HepG2 (cell line): ENCODE data around the gene BPI. TPM values are rescaled to one million over a fixed set of nuclear protein-coding genes. Genes with fewer than 3 reads are reported as not detected.

Experiments
- ATAC-seq: fragments of 200-7000 bp; cut with Tn5 transposase; 3 replicates; pipeline ENCODE4 v1.9.1; 2020; ENCODE audit warnings: mild to moderate bottlenecking, moderate library complexity
- BruUV-seq: library from RNA; stranded (reverse); fragments of 400-500 nt; replicated peaks from 2 replicates; lab custom pipeline; 2021; lab: Mats Ljungman, UMichigan
- CTCF ChIA-PET: fragments of 300-600 bp; formaldehyde crosslinking; extraction: SDS; loops from one replicate; lab custom pipeline; 2021; ENCODE audit warnings: low total read pairs, inconsistent platforms, low intra/inter-chr PET ratio; lab: Yijun Ruan, JAX
- POLR2A ChIA-PET: fragments of 350-600 bp; sonication (Branson Sonifier 250); formaldehyde crosslinking; loops from one replicate; lab custom pipeline; 2020; ENCODE audit warnings: antibody characterized with exemption, inconsistent platforms; lab: Yijun Ruan, JAX
- DNase-seq: peaks from one replicate; pipeline ENCODE4 v3.0.0-alpha.2; 2015; ENCODE audit warnings: low spot score
- FAIRE-seq: peaks from 3 replicates; lab custom pipeline; 2011; peaks lifted over from hg19 to GRCh38; lab: Jason Lieb, UNC
- H2AFZ ChIP-seq: one replicate; pipeline ENCODE4 v1.6.1; 2011; ENCODE audit warnings: low read length, inconsistent platforms
- H3K27ac ChIP-seq: fragments of 300-600 bp; 3 replicates; pipeline ENCODE4 v1.8.0; 2011; ENCODE audit warnings: mixed run types, mild to moderate bottlenecking, mixed read lengths, low read length, inconsistent platforms; ENCODE audit not compliant: insufficient read depth; ENCODE audit errors: extremely low read length
- H3K27me3 ChIP-seq, 2 experiments: fragments of 200-600 bp in 1 of 2; 2 replicates in 1 of 2; 3 replicates in 1 of 2; pipeline versions ENCODE4 v1.6.0 to v1.8.0; 2011; ENCODE audit warnings: low read length in 2 of 2, mild to moderate bottlenecking in 2 of 2, moderate library complexity in 2 of 2, inconsistent platforms in 1 of 2; ENCODE audit not compliant: insufficient read depth in 2 of 2, control insufficient read depth in 1 of 2
- H3K36me3 ChIP-seq, 2 experiments: fragments of 200-600 bp in 1 of 2; replicated peaks in 1 of 2; 2 replicates in 1 of 2; 3 replicates in 1 of 2; pipeline versions ENCODE4 v1.5.1 to v1.8.0; 2011; ENCODE audit warnings: low read length in 2 of 2, inconsistent platforms in 1 of 2; ENCODE audit not compliant: insufficient read depth in 2 of 2, control insufficient read depth in 1 of 2
- H3K4me1 ChIP-seq: 2 replicates; pipeline ENCODE4 v1.5.1; 2012; ENCODE audit warnings: low read length, inconsistent platforms; ENCODE audit not compliant: insufficient read depth
- H3K4me2 ChIP-seq: 2 replicates; pipeline ENCODE4 v1.6.0; 2011; ENCODE audit warnings: low read depth, low read length, inconsistent platforms
- H3K4me3 ChIP-seq, 3 experiments: fragments of 200-600 bp in 1 of 3; sonication (generic), shearing (Covaris generic) in 1 of 3; replicated peaks in 1 of 3; 2 replicates each; pipeline ENCODE4 v1.5.1; 2011 to 2016; ENCODE audit warnings: low read length in 3 of 3, inconsistent platforms in 2 of 3, low read depth in 2 of 3, mild to moderate bottlenecking in 2 of 3, control low read depth in 1 of 3, mixed read lengths in 1 of 3; ENCODE audit not compliant: insufficient read depth in 1 of 3
- H3K79me2 ChIP-seq: one replicate; pipeline ENCODE4 v1.6.1; 2011; ENCODE audit warnings: low read length, inconsistent platforms; ENCODE audit not compliant: insufficient read depth
- H3K9ac ChIP-seq: 2 replicates; pipeline ENCODE4 v1.6.0; 2011; ENCODE audit warnings: mild to moderate bottlenecking, low read depth, low read length, inconsistent platforms; ENCODE audit not compliant: insufficient read depth
- H3K9me3 ChIP-seq: 2 replicates; pipeline ENCODE4 v1.5.1; 2012; ENCODE audit warnings: mild to moderate bottlenecking, low read length
- H4K20me1 ChIP-seq: 2 replicates; pipeline ENCODE4 v1.6.0; 2011; ENCODE audit warnings: inconsistent platforms, mild to moderate bottlenecking, low read length, moderate library complexity; ENCODE audit not compliant: insufficient read depth
- CEBPB ChIP-seq: IDR thresholded peaks from 2 replicates; pipeline ENCODE4 v1.6.1; 2011; ENCODE audit warnings: low read depth, low read length, improper control_type of control experiment, borderline replicate concordance
- HES4 ChIP-seq: sonication (generic); formaldehyde crosslinking; IDR thresholded peaks from 2 replicates; pipeline ENCODE4 v1.9.0; 2021; ENCODE audit warnings: mild to moderate bottlenecking, missing genetic modification reagents, borderline replicate concordance
- SUZ12 ChIP-seq: fragments of 150-350 bp; IDR thresholded peaks from 2 replicates; pipeline ENCODE4 v1.6.1; 2014; ENCODE audit warnings: low read depth, low read length
- ZMAT3 ChIP-seq: sonication (generic); formaldehyde crosslinking; conservative IDR thresholded peaks from 2 replicates; pipeline ENCODE4 v1.7.0; 2021; ENCODE audit warnings: missing genetic modification reagents
- ZMYM3 ChIP-seq: sonication (generic); formaldehyde crosslinking; IDR thresholded peaks from 2 replicates; pipeline ENCODE4 v1.5.1; 2020; ENCODE audit warnings: mild to moderate bottlenecking, missing genetic modification reagents
- ZNF629 ChIP-seq: sonication (generic); formaldehyde crosslinking; conservative IDR thresholded peaks from 2 replicates; pipeline ENCODE4 v1.5.0; 2020; ENCODE audit warnings: missing genetic modification reagents
- WGBS: methylation state at CpG from one replicate; pipeline ENCODE4 v1.1.6; 2017; ENCODE audit warnings: low lambda C conversion rate; 5-methylcytosine and 5-hydroxymethylcytosine counted together
- in situ Hi-C: cut with HindIII; loops from 2 replicates; pipeline ENCODE4 v1.10.0; 2017; ENCODE audit warnings: low pct_unique_long_range_greater_than_20kb; ENCODE audit not compliant: extremely low pct_ligation_motif_present
- intact Hi-C: fragments of 100-400 bp; cut with micrococcal nuclease; formaldehyde crosslinking; loops from one replicate; pipeline ENCODE4 v1.10.0; 2022; ENCODE audit not compliant: unreplicated experiment
- polyA plus RNA-seq, 8 experiments: library from polyadenylated mRNA; depleted of rRNA in 3 of 8; stranded (reverse) in 7 of 8; unstranded in 1 of 8; fragments of >200 nt; fragmentation: Illumina TruSeq in 4 of 8; extraction: Trizol in 4 of 8; gene quantifications; 2 replicates each; pipeline versions ENCODE4 v1.2.1 to v1.2.3, GENCODE V29; 2011 to 2016; ENCODE audit warnings: low read depth in 4 of 8, missing spikeins in 1 of 8, mixed read lengths in 1 of 8; ENCODE audit not compliant: insufficient read depth in 1 of 8
- total RNA-seq, 5 experiments: library from RNA; depleted of rRNA; stranded (reverse); fragments of >200 nt; fragmentation: Illumina TruSeq; extraction: Trizol; gene quantifications; 2 replicates each; pipeline ENCODE4 v1.2.3, GENCODE V29; 2016; ENCODE audit warnings: low read depth in 1 of 5

Gene BPI
- total and polyA plus RNA-seq, 2 of the 13 experiments (the other 11 are each of a cell fraction or from before 2014, with no cell fraction given): not detected

DNA sequence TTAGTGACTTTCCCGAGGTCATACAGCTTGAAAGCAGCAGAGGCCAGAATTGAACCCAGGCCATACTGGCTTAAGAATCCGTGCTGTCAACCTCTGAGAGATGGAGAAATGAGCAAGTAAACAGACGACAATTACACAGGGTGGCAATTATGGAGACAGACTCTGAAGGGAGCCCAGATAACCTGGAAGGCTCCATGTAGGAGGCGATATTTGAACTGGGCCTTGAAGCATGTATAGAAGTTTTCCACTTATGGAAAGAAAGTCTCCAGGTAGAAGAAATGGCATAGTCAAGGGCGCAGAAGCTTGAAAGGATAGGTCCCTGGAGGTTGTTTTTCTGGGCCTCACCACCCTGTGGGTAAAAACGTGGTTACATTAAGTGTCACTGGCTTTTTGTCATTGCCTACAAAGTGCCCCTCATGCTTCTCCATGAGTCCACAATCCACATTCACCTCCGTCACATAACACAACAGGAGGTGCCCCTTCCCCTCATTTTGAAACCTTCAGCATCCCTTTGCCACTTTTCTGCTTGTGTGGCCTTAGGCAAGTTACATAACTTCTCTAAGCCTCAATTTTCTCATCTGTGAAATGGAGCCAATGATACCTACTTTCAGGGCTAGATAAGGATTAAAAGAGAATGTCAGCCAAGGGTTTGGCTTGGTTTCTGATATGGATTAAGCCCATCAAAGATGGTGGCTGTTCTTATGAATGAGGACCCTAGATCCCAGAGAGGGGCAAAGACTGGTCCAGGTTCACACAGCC is 5.9 kb upstream of the BPI start:
- peaks cover 6% of the 10 kb centered on the region; the same call in 1 of the 2 replicates for H3K4me1 ChIP-seq
- ATAC-seq: no peak
- in situ Hi-C loops: no loop called here

DNA sequence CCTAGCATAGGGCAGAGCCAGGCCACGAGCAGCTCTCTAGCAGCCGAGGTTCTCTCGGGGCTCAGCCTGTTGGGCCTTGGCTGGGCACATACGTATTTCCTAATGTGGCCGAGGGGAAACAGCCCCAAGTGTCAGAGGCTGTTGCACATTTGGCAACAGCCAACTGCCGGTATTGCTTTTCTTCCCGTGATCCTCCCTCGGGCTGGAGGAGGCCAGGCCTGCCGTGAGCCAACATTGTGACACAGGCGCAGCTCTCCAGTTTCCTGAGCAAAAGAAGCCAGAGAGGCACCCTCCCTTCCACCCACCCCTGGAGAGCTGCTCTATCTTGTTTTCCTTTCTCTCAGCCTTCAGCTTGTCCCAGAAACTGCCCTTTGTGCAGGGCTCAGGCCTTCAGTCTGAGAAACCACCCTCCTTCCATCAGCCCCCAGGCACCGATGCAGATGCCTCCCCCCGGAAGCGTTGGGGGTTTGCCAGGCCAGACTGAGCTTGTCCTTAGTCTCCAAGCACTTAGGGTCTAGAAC is 5.1 kb upstream of the BPI start:
- Histone ChIP-seq H2AFZ (no peak overlapping the region), H4K20me1 (no peaks in the 10 kb centered on the region), H3K4me1 (peaks cover 6% of the 10 kb centered on the region; the same call in 1 of the 2 replicates), H3K4me3 (peak overlapping the region in 1 of 3 experiments; percentile 14; a peak in 1 of 6 replicates), H3K9ac (no peak overlapping the region), H3K36me3 (no peaks in the 10 kb centered on the region), H3K4me2 (peak overlapping the region; percentile 30), H3K79me2 (no peaks in the 10 kb centered on the region), H3K9me3 (no peaks in the 10 kb centered on the region), H3K27ac (no peak overlapping the region), H3K27me3 (peaks cover 2 to 36% of the 10 kb centered on the region in 2 experiments; a peak in 4 of 5 replicates)
- POLR2A ChIA-PET: no interaction called here
- in situ Hi-C loops (no loop called here), intact Hi-C loops (no loop called here)
- TF ChIP-seq HES4 (CRISPR knock-in tag) (0 out of 2 replicates have a peak, but pooled peaks have one; percentile 29), SUZ12 (no peak), CEBPB (0 out of 2 replicates have a peak, but pooled peaks have one; percentile 11)
- no TSS peak for BruUV-seq
- CTCF ChIA-PET: no interaction called here
- WGBS: 17% methylated on average over 13 of the region's 13 CpGs
- no peak for DNase-seq
- peak; percentile 47 for ATAC-seq
- no peak for FAIRE-seq

More for the DNA sequence above, 5.9 kb upstream of the BPI start:
- no peak for FAIRE-seq
- WGBS: 42% methylated on average over 7 of the region's 7 CpGs
- H2AFZ ChIP-seq: no peak overlapping the region
- intact Hi-C loops: no loop called here
- H3K9me3 ChIP-seq: no peaks in the 10 kb centered on the region
- H3K9ac ChIP-seq: no peak overlapping the region
- CTCF ChIA-PET: no interaction called here
- POLR2A ChIA-PET: no interaction called here
- no peaks in the 10 kb centered on the region for H3K79me2 ChIP-seq
- BruUV-seq: no TSS peak
- H4K20me1 ChIP-seq: no peaks in the 10 kb centered on the region
- no peaks in the 10 kb centered on the region for H3K36me3 ChIP-seq
- DNase-seq: no peak
- peak; percentile 91 for TF ChIP-seq ZNF629 (CRISPR knock-in tag)
- TF ChIP-seq ZMAT3: no peak
- peak; percentile 47; the same call in 1 of the 2 replicates for TF ChIP-seq ZMYM3 (CRISPR knock-in tag)
- H3K27me3 ChIP-seq: peaks cover 2 to 35% of the 10 kb centered on the region in 2 experiments; a peak in 4 of 5 replicates
- no peak overlapping the region for H3K4me3 ChIP-seq
- H3K4me2 ChIP-seq: peak overlapping the region; percentile 30; the same call in 1 of the 2 replicates
- H3K27ac ChIP-seq: no peak overlapping the region
